ENCODE measurements around the gene FAM53B. TPM values are rescaled to one million over a fixed set of nuclear protein-coding genes. Genes with fewer than 3 reads are reported as not detected.

The FAM53B gene
- total RNA-seq, 1 donor from 2014 or later: 35.9 TPM

DNA sequence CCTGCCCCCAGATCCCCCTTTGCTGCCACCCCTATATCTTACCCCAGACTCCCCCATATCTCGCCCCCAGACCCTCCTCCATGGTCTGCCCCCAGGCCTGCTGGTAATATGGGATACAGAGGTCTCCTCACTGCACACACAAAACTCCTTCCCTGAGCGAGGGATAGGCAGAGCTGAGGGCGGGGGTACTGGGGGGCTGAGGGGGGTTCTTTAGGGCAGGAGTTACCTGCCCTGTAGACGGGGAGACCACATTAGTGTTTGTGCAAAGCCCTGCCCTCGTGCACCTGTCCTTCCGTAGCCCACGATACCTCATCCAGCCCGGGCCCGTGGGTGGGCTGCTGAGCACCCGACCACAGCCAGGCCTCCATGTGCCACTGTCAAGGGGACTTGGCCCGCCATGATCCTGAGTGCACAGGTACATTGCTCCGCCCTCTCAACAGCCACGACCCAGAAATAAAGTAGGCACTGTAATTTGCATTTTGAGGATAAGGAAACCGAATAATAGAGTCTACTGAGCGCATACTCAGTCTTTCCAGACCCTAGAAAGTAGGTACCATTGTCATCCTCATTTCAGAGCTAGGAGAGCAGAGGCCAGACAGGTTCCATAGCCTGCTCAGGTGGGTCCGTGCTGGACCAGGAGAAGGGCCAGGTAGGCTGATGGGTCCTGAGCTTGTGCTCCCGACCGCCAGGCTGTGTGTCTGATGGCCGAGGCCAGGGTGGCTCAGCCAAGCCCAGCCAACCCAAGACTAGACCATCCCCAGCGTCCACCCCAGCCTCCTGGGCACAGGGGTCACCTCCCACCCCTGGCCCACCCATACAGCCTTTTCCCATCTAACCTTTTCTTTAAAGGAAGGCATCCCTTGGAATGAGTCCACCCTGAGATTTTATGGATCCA lies 167.4 kb downstream of the FAM53B start:
- TF ChIP-seq, protein P1, sequence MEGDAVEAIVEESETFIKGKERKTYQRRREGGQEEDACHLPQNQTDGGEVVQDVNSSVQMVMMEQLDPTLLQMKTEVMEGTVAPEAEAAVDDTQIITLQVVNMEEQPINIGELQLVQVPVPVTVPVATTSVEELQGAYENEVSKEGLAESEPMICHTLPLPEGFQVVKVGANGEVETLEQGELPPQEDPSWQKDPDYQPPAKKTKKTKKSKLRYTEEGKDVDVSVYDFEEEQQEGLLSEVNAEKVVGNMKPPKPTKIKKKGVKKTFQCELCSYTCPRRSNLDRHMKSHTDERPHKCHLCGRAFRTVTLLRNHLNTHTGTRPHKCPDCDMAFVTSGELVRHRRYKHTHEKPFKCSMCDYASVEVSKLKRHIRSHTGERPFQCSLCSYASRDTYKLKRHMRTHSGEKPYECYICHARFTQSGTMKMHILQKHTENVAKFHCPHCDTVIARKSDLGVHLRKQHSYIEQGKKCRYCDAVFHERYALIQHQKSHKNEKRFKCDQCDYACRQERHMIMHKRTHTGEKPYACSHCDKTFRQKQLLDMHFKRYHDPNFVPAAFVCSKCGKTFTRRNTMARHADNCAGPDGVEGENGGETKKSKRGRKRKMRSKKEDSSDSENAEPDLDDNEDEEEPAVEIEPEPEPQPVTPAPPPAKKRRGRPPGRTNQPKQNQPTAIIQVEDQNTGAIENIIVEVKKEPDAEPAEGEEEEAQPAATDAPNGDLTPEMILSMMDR (conservative IDR thresholded peaks at IDR 0.05): no peak
- Mint-ChIP-seq H3K4me1 (ENCODE audit: unreplicated experiment) (no peaks in the 10 kb centered on the region), H3K27ac (no peak overlapping the region), H3K27me3 (peaks cover 2% of the 10 kb centered on the region), H3K9me3 (peaks cover 6% of the 10 kb centered on the region), H3K36me3 (no peaks in the 10 kb centered on the region), H3K4me3 (no peak overlapping the region)
- DNase-seq (ENCODE audit: extremely low spot score, unreplicated experiment): no peak

DNA sequence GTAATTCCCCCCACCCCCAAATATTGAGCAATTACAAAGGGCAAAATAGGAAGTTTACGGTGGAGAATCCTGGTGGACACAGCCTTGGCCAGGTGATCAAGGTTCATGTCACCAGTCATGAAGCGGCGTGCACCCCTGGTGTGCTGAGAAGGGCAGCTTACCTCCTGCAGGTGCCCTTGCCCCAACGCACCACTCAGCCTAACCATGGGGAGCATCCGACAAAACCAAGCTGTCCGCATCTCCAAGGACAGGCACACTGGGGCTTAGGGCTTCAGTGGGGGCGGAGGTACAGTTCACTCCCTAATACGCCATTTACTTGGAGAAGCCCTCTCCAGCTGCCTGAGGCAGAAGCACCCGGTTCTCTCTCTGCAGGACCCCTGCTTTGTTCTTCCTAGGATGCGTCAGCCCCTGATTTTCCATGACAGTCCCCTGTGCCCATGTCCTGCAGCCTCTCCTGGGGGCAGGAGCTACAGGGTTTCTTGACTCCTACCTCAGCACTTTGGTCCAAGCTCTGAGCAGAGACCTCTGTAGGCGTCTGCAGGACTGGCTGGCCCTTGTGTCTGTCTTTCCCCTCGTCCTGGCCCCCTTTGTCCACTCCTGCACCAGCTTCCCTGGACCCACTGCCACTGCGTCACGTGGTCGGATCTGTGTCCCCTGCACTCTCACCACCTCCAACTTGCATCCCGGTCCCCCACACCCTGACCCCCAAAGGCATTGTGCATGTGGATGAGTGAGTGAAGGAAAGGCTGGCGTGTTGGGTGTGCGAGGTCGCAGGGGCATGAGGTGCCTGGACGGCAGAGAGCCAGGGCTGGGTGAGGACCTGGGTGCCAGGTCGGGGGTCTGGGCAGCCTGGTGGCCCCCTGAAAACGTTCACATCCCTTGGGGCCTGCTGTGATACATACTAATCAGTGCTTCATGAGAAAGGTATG lies 168.8 kb downstream of the FAM53B start:
- Mint-ChIP-seq H3K4me1 (ENCODE audit: unreplicated experiment) (no peaks in the 10 kb centered on the region), H3K4me3 (no peak overlapping the region), H3K36me3 (no peaks in the 10 kb centered on the region), H3K9me3 (peaks cover 6% of the 10 kb centered on the region), H3K27ac (no peak overlapping the region), H3K27me3 (peaks cover 2% of the 10 kb centered on the region)
- no peak for DNase-seq (ENCODE audit: extremely low spot score, unreplicated experiment)
- TF ChIP-seq, protein P1 (conservative IDR thresholded peaks at IDR 0.05): no peak

DNA sequence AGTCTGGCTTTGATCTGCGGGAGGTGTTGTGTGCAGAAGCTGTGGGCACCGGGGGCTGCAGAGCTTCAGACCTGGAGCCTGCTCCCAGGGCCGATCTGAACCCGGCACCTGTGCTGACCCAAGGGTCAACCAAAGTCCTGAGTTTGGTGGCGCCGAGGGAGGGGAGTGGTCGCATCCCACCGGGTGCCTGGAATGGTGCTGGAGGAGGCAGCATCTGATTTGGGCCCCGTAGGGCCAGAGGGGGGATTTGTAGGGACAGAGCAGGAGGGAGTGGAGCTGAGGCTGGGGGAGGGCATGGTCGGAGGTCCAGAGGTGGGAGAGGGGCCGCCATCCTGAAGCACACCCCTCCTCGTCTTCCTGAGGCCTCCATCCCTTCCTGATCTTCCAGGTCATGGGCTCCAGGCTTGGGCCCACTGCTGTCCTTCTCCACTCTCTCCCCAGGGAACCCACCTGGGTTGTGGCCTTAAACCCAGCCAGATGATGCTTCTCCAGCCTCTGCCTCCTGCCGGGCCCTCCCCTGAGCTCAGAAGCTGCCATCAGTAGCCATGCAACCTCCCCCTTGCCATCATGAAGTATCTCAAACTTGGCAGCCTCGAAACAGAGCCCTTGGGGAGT lies 169.6 kb downstream of the FAM53B start:
- Mint-ChIP-seq H3K27ac (no peak overlapping the region), H3K9me3 (no peaks in the 10 kb centered on the region), H3K4me1 (ENCODE audit: unreplicated experiment) (no peaks in the 10 kb centered on the region), H3K4me3 (no peak overlapping the region), H3K36me3 (no peaks in the 10 kb centered on the region), H3K27me3 (peaks cover 2% of the 10 kb centered on the region)
- DNase-seq (ENCODE audit: extremely low spot score, unreplicated experiment): no peak
- TF ChIP-seq, protein P1 (conservative IDR thresholded peaks at IDR 0.05): no peak

DNA sequence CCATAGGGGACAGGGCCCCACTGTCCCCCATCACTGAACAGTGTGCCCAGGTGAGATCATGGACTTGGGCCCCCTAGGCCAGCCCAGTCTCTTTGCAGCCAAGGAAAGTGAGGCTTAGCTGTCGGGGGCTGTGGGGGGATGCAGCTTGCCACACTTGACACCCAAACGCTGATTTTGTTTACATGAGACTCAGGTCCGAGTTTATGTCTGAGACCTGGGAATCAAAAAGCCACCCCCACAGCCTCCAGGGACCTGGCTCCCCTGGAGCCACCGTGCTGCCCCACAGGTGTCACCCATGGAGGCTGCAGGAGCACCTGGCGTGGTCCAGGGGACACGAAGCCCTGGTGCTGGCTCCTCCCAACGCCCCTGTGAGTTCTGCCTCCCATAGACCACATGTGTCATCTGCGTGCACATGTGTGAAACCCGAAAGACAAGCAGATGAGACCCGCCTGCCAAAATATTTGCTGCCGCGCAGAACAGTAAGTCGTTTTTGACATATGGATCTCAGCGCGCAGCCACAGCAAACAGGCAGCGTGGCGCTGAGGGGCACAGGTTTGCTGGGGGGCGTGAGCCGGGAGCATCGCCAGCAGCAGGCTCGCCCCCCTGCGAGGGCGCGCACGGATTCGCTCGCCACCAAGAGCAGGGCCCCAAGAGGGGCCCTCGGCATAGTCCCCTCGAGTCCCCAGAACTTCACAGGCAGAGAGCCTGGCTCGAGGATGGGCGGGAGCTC lies 170.3 kb downstream of the FAM53B start:
- Mint-ChIP-seq H3K27me3 (peaks cover 2% of the 10 kb centered on the region), H3K4me1 (ENCODE audit: unreplicated experiment) (no peaks in the 10 kb centered on the region), H3K4me3 (no peak overlapping the region), H3K36me3 (no peaks in the 10 kb centered on the region), H3K27ac (no peak overlapping the region), H3K9me3 (no peaks in the 10 kb centered on the region)
- peak; percentile 42 for DNase-seq (ENCODE audit: extremely low spot score, unreplicated experiment)
- TF ChIP-seq, protein P1 (conservative IDR thresholded peaks at IDR 0.05): no peak

DNA sequence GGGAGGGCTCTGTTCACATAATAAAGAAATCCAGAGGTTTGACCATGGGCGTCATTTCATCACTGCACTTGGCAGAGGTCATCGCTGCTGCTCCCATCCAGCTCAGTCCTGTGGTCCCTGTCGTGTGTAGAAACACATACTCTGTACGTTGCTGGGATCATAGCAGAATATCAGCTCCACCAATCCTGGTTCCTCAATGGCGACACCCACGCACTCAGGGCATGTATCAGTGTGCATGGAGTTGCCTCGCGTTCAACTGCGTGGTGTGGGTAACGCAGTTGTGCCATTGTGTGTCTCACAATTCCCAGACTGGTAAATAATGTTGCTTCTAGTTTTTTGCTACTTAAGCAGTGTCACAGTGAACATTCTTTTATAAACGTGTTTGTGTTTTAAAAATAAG lies 171.4 kb downstream of the FAM53B start:
- DNase-seq (ENCODE audit: extremely low spot score, unreplicated experiment): no peak
- no peaks in the 10 kb centered on the region for H3K36me3 Mint-ChIP-seq
- no peaks in the 10 kb centered on the region for H3K4me1 Mint-ChIP-seq (ENCODE audit: unreplicated experiment)
- peaks cover 2% of the 10 kb centered on the region for H3K27me3 Mint-ChIP-seq
- H3K27ac Mint-ChIP-seq: no peak overlapping the region
- no peaks in the 10 kb centered on the region for H3K9me3 Mint-ChIP-seq
- TF ChIP-seq, protein P1 (conservative IDR thresholded peaks at IDR 0.05): no peak
- H3K4me3 Mint-ChIP-seq: no peak overlapping the region

Measured in type B pancreatic cell (in vitro differentiated cells).